OCI-LY1 (cell line): ENCODE results near the gene MINDY4.

Experiments used
- EZH2 ChIP-seq: fragments of 200-600 bp; sonication (generic), shearing (Covaris generic); IDR thresholded peaks from 2 replicates; pipeline ENCODE4 v1.8.0; 2017; ENCODE audit warnings: borderline replicate concordance, mixed run types, mild to moderate bottlenecking, antibody characterized with exemption, low read length, moderate library complexity, mixed read lengths
- TF ChIP-seq, protein P1 (sequence below): fragments of 200-600 bp; sonication (generic), shearing (Covaris generic); IDR thresholded peaks from 2 replicates; pipeline ENCODE4 v1.5.1; 2017; ENCODE audit warnings: mild to moderate bottlenecking, antibody characterized with exemption, low read length, moderate library complexity, mixed read lengths

DNA sequence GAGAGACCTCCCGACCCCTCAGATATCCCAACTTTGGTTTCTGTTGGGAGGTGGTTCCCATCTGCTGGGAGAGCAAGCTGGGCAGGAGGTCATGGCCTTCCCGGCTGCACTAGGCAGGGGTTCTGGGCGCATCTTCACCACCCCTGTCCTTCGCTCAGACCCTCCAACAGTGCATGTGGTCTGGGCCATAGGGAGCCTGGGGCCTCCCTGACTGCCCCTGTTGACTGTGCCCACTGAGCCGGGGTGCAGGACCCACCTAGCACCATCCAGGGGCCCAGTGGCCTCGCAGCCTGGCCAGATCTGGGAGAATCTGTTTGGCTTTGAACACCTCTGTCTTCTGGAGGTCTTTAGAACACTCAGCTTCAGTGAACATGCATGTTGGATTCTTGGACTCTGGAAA lies 38.0 kb upstream of the MINDY4 start:
- TF ChIP-seq, protein P1, sequence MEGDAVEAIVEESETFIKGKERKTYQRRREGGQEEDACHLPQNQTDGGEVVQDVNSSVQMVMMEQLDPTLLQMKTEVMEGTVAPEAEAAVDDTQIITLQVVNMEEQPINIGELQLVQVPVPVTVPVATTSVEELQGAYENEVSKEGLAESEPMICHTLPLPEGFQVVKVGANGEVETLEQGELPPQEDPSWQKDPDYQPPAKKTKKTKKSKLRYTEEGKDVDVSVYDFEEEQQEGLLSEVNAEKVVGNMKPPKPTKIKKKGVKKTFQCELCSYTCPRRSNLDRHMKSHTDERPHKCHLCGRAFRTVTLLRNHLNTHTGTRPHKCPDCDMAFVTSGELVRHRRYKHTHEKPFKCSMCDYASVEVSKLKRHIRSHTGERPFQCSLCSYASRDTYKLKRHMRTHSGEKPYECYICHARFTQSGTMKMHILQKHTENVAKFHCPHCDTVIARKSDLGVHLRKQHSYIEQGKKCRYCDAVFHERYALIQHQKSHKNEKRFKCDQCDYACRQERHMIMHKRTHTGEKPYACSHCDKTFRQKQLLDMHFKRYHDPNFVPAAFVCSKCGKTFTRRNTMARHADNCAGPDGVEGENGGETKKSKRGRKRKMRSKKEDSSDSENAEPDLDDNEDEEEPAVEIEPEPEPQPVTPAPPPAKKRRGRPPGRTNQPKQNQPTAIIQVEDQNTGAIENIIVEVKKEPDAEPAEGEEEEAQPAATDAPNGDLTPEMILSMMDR, result no peak
- no peak for TF ChIP-seq EZH2
